Stimulated activated CD4-positive, alpha-beta T cell treated with anti-CD3 and anti-CD28 coated beads, Interleukin-2, amount 100 ng/mL, for 48 hours (primary cell): ENCODE results near the gene CFAP43.

Experiments
- DNase-seq, 2 donors: peaks; one replicate each; pipeline ENCODE4 v3.0.0-alpha.2; 2020

Gene CFAP43

GRCh38 chr10:104127411-104127810, 104.8 kb downstream of the CFAP43 start:
- no peak for DNase-seq

- DNase-seq = no peak
Observed at GRCh38 chr10:104123397-104123796, 108.8 kb downstream of the CFAP43 start.

- peak in 1 of 2 donors; percentile 33 for DNase-seq
Observed at GRCh38 chr10:104122225-104123107, 109.7 kb downstream of the CFAP43 start.

- DNase-seq = peak; percentile 96 to 97
Observed at GRCh38 chr10:104121485-104122224, 110.5 kb downstream of the CFAP43 start, which contains the start of gene SFR1. TSS of gene SFR1 (plus strand) at chr10:104122171. CDS start at chr10:104122184, 13 bp downstream.

GRCh38 chr10:104120903-104121484, 111.2 kb downstream of the CFAP43 start:
- DNase-seq = peak; percentile 62 to 80

GRCh38 chr10:104120512-104120902, 111.7 kb downstream of the CFAP43 start:
- DNase-seq = no peak

- no peak for DNase-seq
Observed at GRCh38 chr10:104119996-104120395, 112.2 kb downstream of the CFAP43 start.

GRCh38 chr10:104117839-104118323, 114.3 kb downstream of the CFAP43 start:
- no peak for DNase-seq

GRCh38 chr10:104113376-104113956, 118.7 kb downstream of the CFAP43 start:
- no peak for DNase-seq

GRCh38 chr10:104109908-104110662, 122.1 kb downstream of the CFAP43 start:
- no peak for DNase-seq

- DNase-seq = no peak
Observed at GRCh38 chr10:104104926-104105325, 127.2 kb downstream of the CFAP43 start.

- no peak for DNase-seq
Observed at GRCh38 chr10:104104418-104104817, 127.7 kb downstream of the CFAP43 start.

GRCh38 chr10:104103956-104104355, 128.2 kb downstream of the CFAP43 start:
- no peak for DNase-seq

- no peak for DNase-seq
Observed at GRCh38 chr10:104101902-104102301, 130.3 kb downstream of the CFAP43 start.

- no peak for DNase-seq
Observed at GRCh38 chr10:104100795-104101194, 131.4 kb downstream of the CFAP43 start.

- no peak for DNase-seq
Observed at GRCh38 chr10:104099941-104100340, 132.2 kb downstream of the CFAP43 start.

GRCh38 chr10:104099269-104099668, 132.9 kb downstream of the CFAP43 start:
- no peak for DNase-seq

GRCh38 chr10:104098358-104098925, 133.7 kb downstream of the CFAP43 start:
- no peak for DNase-seq

GRCh38 chr10:104096692-104097091, 135.5 kb downstream of the CFAP43 start:
- no peak for DNase-seq

GRCh38 chr10:104092749-104093148, 139.4 kb downstream of the CFAP43 start:
- DNase-seq = no peak

GRCh38 chr10:104090611-104091010, 141.6 kb downstream of the CFAP43 start:
- no peak for DNase-seq

GRCh38 chr10:104089621-104090020, 142.5 kb downstream of the CFAP43 start:
- no peak for DNase-seq
